Mononuclear cell (primary cell): ENCODE data around the gene ST6GALNAC3. TPM values are rescaled to one million over a fixed set of nuclear protein-coding genes. Genes with fewer than 3 reads are reported as not detected.

Source experiments
- H3K27me3 ChIP-seq: 2 replicates; pipeline ENCODE4 v1.6.0; 2011; ENCODE audit warnings: low read length, control low read depth; ENCODE audit not compliant: insufficient read depth
- H3K4me1 ChIP-seq: 2 replicates; pipeline ENCODE4 v1.5.1; 2011; ENCODE audit warnings: mild to moderate bottlenecking, low read length, control low read depth; ENCODE audit not compliant: insufficient read depth
- H3K4me3 ChIP-seq: 2 replicates; pipeline ENCODE4 v1.5.1; 2011; ENCODE audit warnings: mild to moderate bottlenecking, low read length, moderate library complexity
- H3K9me3 ChIP-seq: 2 replicates; pipeline ENCODE4 v1.5.1; 2011; ENCODE audit warnings: low read depth, mild to moderate bottlenecking, control low read depth, low read length
- total RNA-seq: library from RNA; depleted of rRNA; stranded (reverse); fragments of >200 nt; gene quantifications from one replicate; pipeline ENCODE4 v1.2.3, GENCODE V29; 2012

The ST6GALNAC3 gene
- total RNA-seq, 1 donor, result 3.5 TPM

GRCh38 chr1:76562292-76562691, 487.7 kb downstream of the ST6GALNAC3 start:
- no peak overlapping the region for H3K4me3 ChIP-seq
- H3K4me1 ChIP-seq, result no peaks in the 10 kb centered on the region
- H3K27me3 ChIP-seq, result no peaks in the 10 kb centered on the region
- no peaks in the 10 kb centered on the region for H3K9me3 ChIP-seq

GRCh38 chr1:76568573-76569238, 494.2 kb downstream of the ST6GALNAC3 start:
- Histone ChIP-seq H3K4me1 (no peaks in the 10 kb centered on the region), H3K27me3 (no peaks in the 10 kb centered on the region), H3K4me3 (no peak overlapping the region), H3K9me3 (no peaks in the 10 kb centered on the region)

- Histone ChIP-seq H3K27me3 (no peaks in the 10 kb centered on the region), H3K4me1 (no peaks in the 10 kb centered on the region), H3K9me3 (no peaks in the 10 kb centered on the region), H3K4me3 (no peak overlapping the region)
These were observed 496.7 kb downstream of the ST6GALNAC3 start for GRCh38 chr1:76571248-76571647.

DNA sequence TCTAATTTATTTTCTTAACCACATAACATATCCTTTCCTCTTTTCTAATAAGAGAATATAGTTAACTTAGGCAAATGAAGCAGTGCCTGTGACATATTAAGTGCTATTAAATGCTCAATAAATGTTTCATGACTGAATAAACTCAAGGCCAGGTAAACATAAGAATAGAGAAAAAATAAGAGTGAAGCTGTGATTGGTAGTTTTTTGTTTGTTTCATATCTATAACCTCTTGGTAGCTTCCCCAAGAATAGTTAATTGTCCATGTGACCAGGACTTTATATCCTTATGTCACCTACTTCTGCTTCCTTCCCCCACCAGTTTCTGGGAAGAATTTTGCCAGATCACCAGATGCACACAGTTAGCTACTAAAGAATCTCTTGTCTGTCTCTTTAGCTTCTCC, 497.7 kb downstream of the ST6GALNAC3 start:
- Histone ChIP-seq H3K4me3 (no peak overlapping the region), H3K4me1 (no peaks in the 10 kb centered on the region), H3K27me3 (no peaks in the 10 kb centered on the region)

DNA sequence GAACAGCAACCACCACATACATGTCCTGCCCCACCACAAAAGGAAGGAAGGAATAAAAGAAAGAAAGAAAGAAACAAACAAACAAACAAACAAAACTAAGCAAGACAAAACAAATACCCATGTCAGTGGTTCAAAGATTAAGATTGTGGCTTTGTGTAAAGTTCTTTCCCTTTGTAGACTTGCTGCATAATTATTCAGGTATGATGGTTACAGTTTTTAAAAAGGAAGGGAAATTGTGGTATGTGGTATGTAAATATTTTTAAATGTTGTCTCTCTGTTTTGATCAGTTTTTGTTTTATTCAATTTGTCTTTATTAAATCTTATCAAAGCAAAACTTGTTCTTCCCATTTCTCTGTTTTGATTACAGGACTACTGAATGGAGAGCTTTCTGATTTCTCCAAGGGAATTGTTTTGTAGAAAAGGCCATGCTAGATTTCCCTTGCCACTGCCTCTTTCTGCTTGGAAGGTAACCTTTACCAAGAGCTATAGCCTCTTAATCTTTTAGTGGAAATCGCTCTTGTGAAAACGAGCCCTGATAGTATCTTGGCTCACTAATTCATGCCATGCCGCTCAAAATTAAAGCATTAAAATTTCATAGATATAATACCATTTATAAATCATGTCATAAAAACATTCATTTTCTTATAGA, 502.5 kb downstream of the ST6GALNAC3 start:
- H3K4me3 ChIP-seq, result no peak overlapping the region
- no peaks in the 10 kb centered on the region for H3K4me1 ChIP-seq
- no peaks in the 10 kb centered on the region for H3K9me3 ChIP-seq
- H3K27me3 ChIP-seq, result no peaks in the 10 kb centered on the region

More for the DNA sequence above, 497.7 kb downstream of the ST6GALNAC3 start:
- H3K9me3 ChIP-seq, result no peaks in the 10 kb centered on the region

DNA sequence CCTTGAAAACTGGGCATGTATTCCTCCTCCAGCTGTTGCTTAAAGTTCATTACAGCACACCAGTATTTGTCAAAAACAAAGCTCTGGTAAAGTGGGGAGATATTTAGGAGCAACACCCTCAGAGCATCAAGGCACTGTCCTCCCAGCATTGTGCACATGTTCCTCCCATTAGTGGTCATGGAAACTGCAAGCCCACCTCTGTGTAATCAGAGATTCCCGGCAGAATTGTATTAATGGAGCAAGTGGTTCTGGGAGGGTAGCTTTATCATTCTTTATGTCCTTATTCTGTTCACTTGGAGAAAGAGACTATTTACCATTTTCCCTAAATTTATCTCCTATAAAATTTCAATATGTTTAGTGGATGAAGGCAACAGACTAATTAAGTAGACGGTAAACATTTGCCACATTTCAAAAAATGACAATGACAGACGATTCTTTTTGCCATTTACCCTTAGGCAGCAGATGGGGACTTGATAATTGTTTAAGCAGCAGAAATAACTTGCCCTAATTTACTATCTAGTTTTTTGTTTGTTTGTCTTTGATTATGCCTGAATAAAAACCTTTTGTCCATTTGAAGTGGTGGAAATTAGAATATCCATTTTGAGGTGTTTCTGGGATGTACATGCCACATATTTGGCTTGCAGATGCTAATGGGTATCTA, 503.1 kb downstream of the ST6GALNAC3 start:
- no peak overlapping the region for H3K4me3 ChIP-seq
- H3K27me3 ChIP-seq, result no peaks in the 10 kb centered on the region
- no peaks in the 10 kb centered on the region for H3K9me3 ChIP-seq
- H3K4me1 ChIP-seq, result no peaks in the 10 kb centered on the region

DNA sequence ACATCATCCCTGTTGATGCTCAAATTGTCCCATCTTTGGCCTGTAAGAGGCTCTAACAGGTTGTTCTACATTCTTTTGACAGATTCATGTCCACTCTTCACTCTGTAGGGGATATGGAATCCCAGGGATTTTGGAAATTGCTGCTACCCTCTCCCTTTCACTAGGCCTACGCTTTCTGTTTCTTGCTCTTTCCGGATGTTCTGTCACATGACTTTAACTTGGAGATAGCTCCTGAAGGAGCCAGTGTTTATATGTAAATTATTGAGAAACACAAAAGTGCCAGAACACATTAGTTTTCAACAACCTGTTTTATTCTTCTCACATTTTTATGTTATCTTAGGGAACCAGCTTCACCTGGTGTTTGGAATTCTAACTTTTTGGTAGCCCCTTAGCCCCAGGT, 505.7 kb downstream of the ST6GALNAC3 start:
- H3K27me3 ChIP-seq, result no peaks in the 10 kb centered on the region
- no peak overlapping the region for H3K4me3 ChIP-seq
- H3K9me3 ChIP-seq, result no peaks in the 10 kb centered on the region
- H3K4me1 ChIP-seq, result no peaks in the 10 kb centered on the region

DNA sequence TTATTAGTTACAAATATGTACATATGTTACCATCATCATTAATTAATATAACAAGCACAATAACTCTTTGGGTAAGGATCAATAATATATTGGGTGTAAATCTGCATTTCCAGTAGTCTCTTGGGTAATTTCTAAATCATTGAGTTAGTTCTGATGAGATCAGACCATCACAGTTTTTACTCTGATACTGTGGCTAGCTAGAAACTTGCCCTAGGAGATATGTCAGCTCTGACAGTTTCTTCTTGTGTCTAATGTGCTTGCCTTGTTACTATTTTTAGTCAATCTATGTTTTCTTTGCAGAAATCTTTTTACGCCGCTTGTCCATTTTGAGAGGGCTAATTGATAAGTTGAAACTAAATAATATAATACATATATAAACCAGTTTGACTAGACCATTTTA, 507.2 kb downstream of the ST6GALNAC3 start:
- Histone ChIP-seq H3K4me1 (no peaks in the 10 kb centered on the region), H3K9me3 (no peaks in the 10 kb centered on the region)

GRCh38 chr1:76583235-76583868, 508.8 kb downstream of the ST6GALNAC3 start:
- H3K4me1 ChIP-seq, result no peaks in the 10 kb centered on the region
- H3K4me3 ChIP-seq, result no peak overlapping the region
- H3K27me3 ChIP-seq, result no peaks in the 10 kb centered on the region
- H3K9me3 ChIP-seq, result no peaks in the 10 kb centered on the region

More for the DNA sequence above, 507.2 kb downstream of the ST6GALNAC3 start:
- no peaks in the 10 kb centered on the region for H3K27me3 ChIP-seq
- H3K4me3 ChIP-seq, result no peak overlapping the region

DNA sequence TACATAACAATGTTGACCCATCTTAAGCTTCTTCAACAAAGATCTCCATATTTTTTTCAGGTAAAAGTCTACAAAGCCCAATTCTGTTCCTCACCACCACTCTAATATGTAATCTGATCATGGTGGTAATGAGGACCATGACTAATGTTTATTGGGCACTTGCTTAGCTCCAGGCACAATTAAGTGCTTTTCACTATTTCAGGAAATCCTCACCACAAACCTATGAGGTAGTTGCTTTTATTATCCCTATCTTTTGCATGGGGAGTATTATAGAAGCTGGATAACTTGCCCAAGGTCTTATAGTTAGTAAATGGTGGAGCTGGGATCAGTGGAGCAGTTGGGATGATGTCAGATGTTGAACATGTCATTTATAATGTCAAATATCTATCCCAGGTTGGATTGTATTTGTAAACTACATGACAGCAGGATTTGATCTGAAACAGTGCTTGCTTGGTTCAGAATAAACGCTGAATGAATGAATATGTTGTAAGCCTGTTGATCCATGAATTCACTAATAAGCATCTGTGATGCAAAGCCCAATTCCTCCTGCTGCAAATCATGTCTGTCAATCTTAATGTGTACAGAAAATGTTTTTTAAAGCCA, 509.4 kb downstream of the ST6GALNAC3 start:
- no peak overlapping the region for H3K4me3 ChIP-seq
- no peaks in the 10 kb centered on the region for H3K4me1 ChIP-seq
- H3K27me3 ChIP-seq, result no peaks in the 10 kb centered on the region
- no peaks in the 10 kb centered on the region for H3K9me3 ChIP-seq

- H3K9me3 ChIP-seq, result no peaks in the 10 kb centered on the region
- H3K4me3 ChIP-seq, result no peak overlapping the region
These were observed 511.6 kb downstream of the ST6GALNAC3 start for GRCh38 chr1:76585980-76586674.

GRCh38 chr1:76587212-76587611, 512.7 kb downstream of the ST6GALNAC3 start:
- Histone ChIP-seq H3K4me3 (no peak overlapping the region), H3K4me1 (no peaks in the 10 kb centered on the region), H3K9me3 (no peaks in the 10 kb centered on the region), H3K27me3 (no peaks in the 10 kb centered on the region)

More at GRCh38 chr1:76585980-76586674, 511.6 kb downstream of the ST6GALNAC3 start:
- H3K27me3 ChIP-seq, result no peaks in the 10 kb centered on the region
- H3K4me1 ChIP-seq, result no peaks in the 10 kb centered on the region

GRCh38 chr1:76591461-76591860, 516.9 kb downstream of the ST6GALNAC3 start:
- Histone ChIP-seq H3K4me1 (no peaks in the 10 kb centered on the region), H3K4me3 (no peak overlapping the region), H3K27me3 (no peaks in the 10 kb centered on the region), H3K9me3 (no peaks in the 10 kb centered on the region)

- H3K4me1 ChIP-seq, result no peaks in the 10 kb centered on the region
- no peaks in the 10 kb centered on the region for H3K27me3 ChIP-seq
- H3K4me3 ChIP-seq, result no peak overlapping the region
- no peaks in the 10 kb centered on the region for H3K9me3 ChIP-seq
These were observed 517.4 kb downstream of the ST6GALNAC3 start for GRCh38 chr1:76591963-76592362.
